Endothelial cell of umbilical vein (primary cell): ENCODE data around the gene SIM2. TPM values are rescaled to one million over a fixed set of nuclear protein-coding genes. Genes with fewer than 3 reads are reported as not detected.

ENCODE experiments used
- BruUV-seq: library from RNA; stranded (reverse); fragments of 400-500 nt; replicated peaks from 2 replicates; lab custom pipeline; 2021; lab: Mats Ljungman, UMichigan
- CTCF ChIA-PET: fragments of 300-600, 350-600 bp; sonication (Branson Sonifier 250); formaldehyde crosslinking; loops from one replicate; lab custom pipeline; 2021; ENCODE audit warnings: antibody characterized with exemption, inconsistent platforms; lab: Charles Lee
- POLR2A ChIA-PET: fragments of 300-600, 350-600 bp; sonication (Branson Sonifier 250); formaldehyde crosslinking; loops from one replicate; lab custom pipeline; 2021; ENCODE audit warnings: antibody characterized with exemption, inconsistent platforms; lab: Charles Lee
- DNase-seq: peaks from one replicate; pipeline ENCODE4 v3.0.0-alpha.2; 2011; ENCODE audit warnings: low read depth, low spot score
- FAIRE-seq: peaks from 2 replicates; lab custom pipeline; 2011; peaks lifted over from hg19 to GRCh38; lab: Jason Lieb, UNC
- H2AFZ ChIP-seq: 2 replicates; pipeline ENCODE4 v1.6.0; 2012; ENCODE audit warnings: low read depth, low read length, control low read depth, inconsistent platforms
- H3K27ac ChIP-seq: 2 replicates; pipeline ENCODE4 v1.5.1; 2011; ENCODE audit warnings: low read depth, mild to moderate bottlenecking, control low read depth, low read length, moderate library complexity; ENCODE audit not compliant: insufficient read depth
- H3K27me3 ChIP-seq, 2 experiments: 2 replicates each; pipeline versions ENCODE4 v1.6.0 to v1.6.1; 2011; ENCODE audit warnings: low read length in 2 of 2, mixed read lengths in 1 of 2; ENCODE audit not compliant: control insufficient read depth in 2 of 2, insufficient read depth in 2 of 2
- H3K36me3 ChIP-seq, 2 experiments: 2 replicates in 1 of 2; 3 replicates in 1 of 2; pipeline ENCODE4 v1.5.1; 2011; ENCODE audit warnings: low read length in 2 of 2, mild to moderate bottlenecking in 1 of 2, moderate library complexity in 1 of 2; ENCODE audit not compliant: control insufficient read depth in 2 of 2, insufficient read depth in 2 of 2; ENCODE audit errors: extremely low read depth in 1 of 2
- H3K4me1 ChIP-seq: 3 replicates; pipeline ENCODE4 v1.5.1; 2011; ENCODE audit warnings: mild to moderate bottlenecking, low read length; ENCODE audit not compliant: control insufficient read depth, insufficient read depth; ENCODE audit errors: extremely low read depth
- H3K4me2 ChIP-seq: 2 replicates; pipeline ENCODE4 v1.6.1; 2011; ENCODE audit warnings: low read length, control low read depth, mixed read lengths; ENCODE audit not compliant: insufficient read depth
- H3K4me3 ChIP-seq, 3 experiments: fragments of 200-600 bp in 1 of 3; sonication (generic), shearing (Covaris generic) in 1 of 3; replicated peaks in 1 of 3; 2 replicates each; pipeline ENCODE4 v1.5.1; 2011 to 2016; ENCODE audit warnings: control low read depth in 3 of 3, low read length in 3 of 3, mild to moderate bottlenecking in 2 of 3, inconsistent platforms in 1 of 3, low read depth in 1 of 3, moderate library complexity in 1 of 3; ENCODE audit not compliant: insufficient read depth in 1 of 3
- H3K79me2 ChIP-seq: 2 replicates; pipeline ENCODE4 v1.6.0; 2012; ENCODE audit warnings: low read length, inconsistent platforms; ENCODE audit not compliant: control insufficient read depth, insufficient read depth
- H3K9ac ChIP-seq: replicated peaks from 2 replicates; pipeline ENCODE3; 2011; ENCODE audit warnings: low read length, control low read depth; ENCODE audit not compliant: insufficient read depth; ENCODE audit errors: extremely low read depth
- H3K9me1 ChIP-seq: replicated peaks from 3 replicates; pipeline ENCODE4 v1.6.0; 2011; ENCODE audit warnings: mild to moderate bottlenecking, low read length; ENCODE audit not compliant: control insufficient read depth, insufficient read depth; ENCODE audit errors: extremely low read depth
- H3K9me3 ChIP-seq: replicated peaks from 2 replicates; pipeline ENCODE4 v1.5.1; 2012; ENCODE audit warnings: low read length, inconsistent platforms; ENCODE audit not compliant: control insufficient read depth, insufficient read depth
- H4K20me1 ChIP-seq: replicated peaks from 2 replicates; pipeline ENCODE3; 2011; ENCODE audit warnings: mild to moderate bottlenecking, low read length; ENCODE audit not compliant: control insufficient read depth, insufficient read depth; ENCODE audit errors: extremely low read depth
- EZH2 ChIP-seq: IDR thresholded peaks from 2 replicates; pipeline ENCODE4 v1.6.1; 2012; ENCODE audit warnings: borderline replicate concordance, low read depth, mild to moderate bottlenecking, moderate library complexity, low read length, inconsistent platforms; ENCODE audit not compliant: severe bottlenecking
- FOS ChIP-seq: IDR thresholded peaks from 2 replicates; pipeline ENCODE4 v1.6.1; 2011; ENCODE audit warnings: mild to moderate bottlenecking, low read length, moderate library complexity, borderline replicate concordance; ENCODE audit not compliant: insufficient read depth
- GATA2 ChIP-seq: IDR thresholded peaks from 2 replicates; pipeline ENCODE4 v1.7.0; 2011; ENCODE audit warnings: low read depth, mild to moderate bottlenecking, moderate library complexity, mixed read lengths, low read length; ENCODE audit not compliant: insufficient read length, insufficient read depth
- JUN ChIP-seq: IDR thresholded peaks from 2 replicates; pipeline ENCODE4 v1.6.1; 2011; ENCODE audit warnings: borderline replicate concordance, low read depth; ENCODE audit not compliant: insufficient read length, insufficient read depth
- MYC ChIP-seq: IDR thresholded peaks from one replicate; pipeline ENCODE4 v1.6.1; 2011; ENCODE audit warnings: mild to moderate bottlenecking, low read depth, low read length
- POLR2A ChIP-seq: IDR thresholded peaks from 2 replicates; pipeline ENCODE4 v1.6.1; 2012; ENCODE audit warnings: low read depth, mild to moderate bottlenecking, control low read depth, low read length
- POLR2AphosphoS5 ChIP-seq: IDR thresholded peaks from 2 replicates; pipeline ENCODE4 v1.6.1; 2012; ENCODE audit warnings: low read depth, mild to moderate bottlenecking, control low read depth, low read length, moderate library complexity; ENCODE audit not compliant: insufficient read depth
- dilution Hi-C: fragments of 300-500 bp; cut with MboI; formaldehyde crosslinking; loops from one replicate; pipeline ENCODE4 v1.15.0; 2019; ENCODE audit warnings: low sequenced_read_pairs; ENCODE audit not compliant: extremely low pct_ligation_motif_present
- intact Hi-C: fragments of 100-400 bp; cut with micrococcal nuclease; formaldehyde crosslinking; loops from one replicate; pipeline ENCODE4 v1.10.0; 2022
- polyA plus RNA-seq, 4 experiments: library from polyadenylated mRNA; depleted of rRNA in 3 of 4; stranded (reverse) in 3 of 4; unstranded in 1 of 4; fragments of >200 nt; gene quantifications; 2 replicates each; pipeline versions ENCODE4 v1.2.1 to v1.2.3, GENCODE V29; 2011 to 2012; ENCODE audit warnings: missing spikeins in 1 of 4
- total RNA-seq: library from RNA; stranded (reverse); gene quantifications from 2 replicates; pipeline ENCODE4 v1.2.3, GENCODE V29; 2021
- TF ChIP-seq, protein P1 (sequence below): IDR thresholded peaks from 2 replicates; pipeline ENCODE4 v1.6.1; 2011; ENCODE audit not compliant: insufficient read depth, insufficient read length
- TF ChIP-seq, protein P2 (sequence below), 2 donors: IDR thresholded peaks; 1 replicate in 1 of 2; 2 replicates in 1 of 2; pipeline ENCODE4 v1.5.1; 2011; ENCODE audit warnings: low read length in 2 of 2, mild to moderate bottlenecking in 2 of 2, moderate library complexity in 2 of 2, control low read depth in 1 of 2, inconsistent platforms in 1 of 2, low read depth in 1 of 2; ENCODE audit not compliant: insufficient read depth in 1 of 2; ENCODE audit errors: extremely low read depth in 1 of 2

SIM2 gene
- total and polyA plus RNA-seq, 2 donors (not counting 3 experiments of a cell fraction or from before 2014, with no cell fraction given): not detected

GRCh38 chr21:36700295-36700970, 1.5 kb downstream of the SIM2 start:
- BruUV-seq: no TSS peak
- H3K4me3 ChIP-seq: no peak overlapping the region
- H3K27me3 ChIP-seq: peaks cover 89 to 98% of the 10 kb centered on the region in 2 experiments
- TF ChIP-seq EZH2 (peak; percentile 22), POLR2A (no peak)
- ChIA-PET CTCF (interaction anchor here (0.9 to 2.9 kb wide), 3 partner anchors 8 to 70 kb away, joined by 3 to 10 read pairs (median 3); no protein-coding TSS in a partner anchor), POLR2A (no interaction called here)
- H3K4me1 ChIP-seq: peaks cover 23% of the 10 kb centered on the region
- H3K9ac ChIP-seq: no peak overlapping the region
- DNase-seq (no peak), FAIRE-seq (no peak)
- no peaks in the 10 kb centered on the region for H3K79me2 ChIP-seq
- H2AFZ ChIP-seq: no peak overlapping the region
- no peak overlapping the region for H3K27ac ChIP-seq
- intact Hi-C loops: no loop called here
- H3K36me3 ChIP-seq: no peaks in the 10 kb centered on the region
- no peaks in the 10 kb centered on the region for H3K9me3 ChIP-seq
- H4K20me1 ChIP-seq: no peaks in the 10 kb centered on the region
- no peaks in the 10 kb centered on the region for H3K9me1 ChIP-seq
- no peak overlapping the region for H3K4me2 ChIP-seq
- dilution Hi-C loops: no loop called here

DNA sequence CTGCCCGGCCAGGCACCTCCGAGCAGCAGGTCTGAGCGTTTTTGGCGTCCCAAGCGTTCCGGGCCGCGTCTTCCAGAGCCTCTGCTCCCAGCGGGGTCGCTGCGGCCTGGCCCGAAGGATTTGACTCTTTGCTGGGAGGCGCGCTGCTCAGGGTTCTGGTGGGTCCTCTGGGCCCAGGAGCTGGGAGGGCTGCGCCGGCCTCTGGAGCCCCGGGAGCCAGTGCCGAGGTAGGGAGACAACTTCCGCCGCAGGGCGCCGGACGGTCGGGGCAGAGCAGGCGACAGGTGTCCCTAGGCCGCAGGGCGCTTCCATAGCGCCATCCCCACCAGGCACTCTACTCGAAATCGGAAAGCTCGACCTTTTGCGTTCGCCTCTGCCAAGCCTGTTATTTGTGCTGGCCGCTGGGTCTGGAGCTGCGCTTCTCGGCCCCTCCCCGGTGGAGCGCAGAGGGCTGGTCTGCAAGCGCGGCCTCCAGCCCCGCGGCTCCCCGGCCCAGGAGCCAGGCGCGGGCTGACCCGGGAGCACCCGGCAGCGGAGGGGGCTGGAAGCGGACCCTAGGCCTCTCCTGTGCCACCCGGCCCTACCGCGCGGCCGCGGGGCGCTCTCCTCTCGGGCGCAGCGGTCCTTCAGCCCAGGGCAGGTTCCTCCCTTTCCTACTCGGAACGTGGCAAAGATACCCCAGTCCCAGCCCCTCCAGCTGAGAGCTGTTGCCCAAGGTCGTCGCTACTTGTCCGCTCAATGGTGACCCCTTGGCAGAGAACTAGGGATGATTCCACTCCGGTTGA, 2.2 kb downstream of the SIM2 start:
- DNase-seq (no peak), FAIRE-seq (no peak)
- Histone ChIP-seq H3K9me3 (no peaks in the 10 kb centered on the region), H4K20me1 (no peaks in the 10 kb centered on the region), H3K4me2 (no peak overlapping the region), H3K79me2 (no peaks in the 10 kb centered on the region), H3K27ac (no peak overlapping the region), H3K36me3 (no peaks in the 10 kb centered on the region), H2AFZ (no peak overlapping the region), H3K9ac (no peak overlapping the region), H3K27me3 (peaks cover 89 to 98% of the 10 kb centered on the region in 2 experiments), H3K4me1 (peaks cover 23% of the 10 kb centered on the region), H3K9me1 (no peaks in the 10 kb centered on the region), H3K4me3 (no peak overlapping the region)
- POLR2A ChIA-PET: no interaction called here
- BruUV-seq: no TSS peak
- intact Hi-C loops (no loop called here), dilution Hi-C loops (no loop called here)
- CTCF ChIA-PET: interaction anchor here (0.9 to 2.9 kb wide), 5 partner anchors 9 to 216 kb away, joined by 3 to 11 read pairs (median 3); no protein-coding TSS in a partner anchor
- TF ChIP-seq POLR2AphosphoS5 (no peak), POLR2A (no peak), EZH2 (no peak), GATA2 (no peak), MYC (no peak), FOS (no peak), JUN (no peak)
- TF ChIP-seq, protein P1, sequence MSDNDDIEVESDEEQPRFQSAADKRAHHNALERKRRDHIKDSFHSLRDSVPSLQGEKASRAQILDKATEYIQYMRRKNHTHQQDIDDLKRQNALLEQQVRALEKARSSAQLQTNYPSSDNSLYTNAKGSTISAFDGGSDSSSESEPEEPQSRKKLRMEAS: no peak
- TF ChIP-seq, protein P2, sequence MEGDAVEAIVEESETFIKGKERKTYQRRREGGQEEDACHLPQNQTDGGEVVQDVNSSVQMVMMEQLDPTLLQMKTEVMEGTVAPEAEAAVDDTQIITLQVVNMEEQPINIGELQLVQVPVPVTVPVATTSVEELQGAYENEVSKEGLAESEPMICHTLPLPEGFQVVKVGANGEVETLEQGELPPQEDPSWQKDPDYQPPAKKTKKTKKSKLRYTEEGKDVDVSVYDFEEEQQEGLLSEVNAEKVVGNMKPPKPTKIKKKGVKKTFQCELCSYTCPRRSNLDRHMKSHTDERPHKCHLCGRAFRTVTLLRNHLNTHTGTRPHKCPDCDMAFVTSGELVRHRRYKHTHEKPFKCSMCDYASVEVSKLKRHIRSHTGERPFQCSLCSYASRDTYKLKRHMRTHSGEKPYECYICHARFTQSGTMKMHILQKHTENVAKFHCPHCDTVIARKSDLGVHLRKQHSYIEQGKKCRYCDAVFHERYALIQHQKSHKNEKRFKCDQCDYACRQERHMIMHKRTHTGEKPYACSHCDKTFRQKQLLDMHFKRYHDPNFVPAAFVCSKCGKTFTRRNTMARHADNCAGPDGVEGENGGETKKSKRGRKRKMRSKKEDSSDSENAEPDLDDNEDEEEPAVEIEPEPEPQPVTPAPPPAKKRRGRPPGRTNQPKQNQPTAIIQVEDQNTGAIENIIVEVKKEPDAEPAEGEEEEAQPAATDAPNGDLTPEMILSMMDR (IDR thresholded peaks at IDR 0.05; ENCODE audit: extremely low read depth in 1 of 2, insufficient read depth in 1 of 2, low read depth in 1 of 2, low read length in 2 of 2): no peak
